ENCODE data around the gene CKAP4. TPM values are rescaled to one million over a fixed set of nuclear protein-coding genes. Genes with fewer than 3 reads are reported as not detected.

Gene CKAP4
- total RNA-seq, 1 experiment from 2014 or later: 69.6 TPM

- ATAC-seq (no peak), DNase-seq (ENCODE audit: low spot score) (no peak)
- no peaks in the 10 kb centered on the region for H3K27me3 Mint-ChIP-seq (ENCODE audit: low read depth)
- peaks cover 12% of the 10 kb centered on the region for H3K4me1 Mint-ChIP-seq
- H3K9me3 Mint-ChIP-seq: no peaks in the 10 kb centered on the region
- CTCF ChIA-PET: interaction anchor here (1.1 kb wide), 1 partner anchor 17 kb away, joined by 3 read pairs; no protein-coding TSS in a partner anchor
- TF ChIP-seq ZNF263 (CRISPR knock-in tag; IDR thresholded peaks at IDR 0.05; ENCODE audit: low read depth) (no peak), E2F1 (CRISPR knock-in tag; IDR thresholded peaks at IDR 0.05) (no peak), ATF6 (CRISPR knock-in tag; IDR thresholded peaks at IDR 0.05) (no peak), AFF4 (CRISPR knock-in tag; IDR thresholded peaks at IDR 0.05; ENCODE audit: borderline replicate concordance) (no peak), RORB (CRISPR knock-in tag; IDR thresholded peaks at IDR 0.05) (no peak), NFE2L1 (CRISPR knock-in tag; IDR thresholded peaks at IDR 0.05) (no peak), ZNF423 (CRISPR knock-in tag; IDR thresholded peaks at IDR 0.05) (no peak), HMGXB4 (CRISPR knock-in tag; IDR thresholded peaks at IDR 0.05) (no peak), SMAD4 (CRISPR knock-in tag; IDR thresholded peaks at IDR 0.05) (no peak), CREM (CRISPR knock-in tag; IDR thresholded peaks at IDR 0.05) (no peak), MYBL2 (CRISPR knock-in tag; IDR thresholded peaks at IDR 0.05) (no peak), PRRX2 (CRISPR knock-in tag; IDR thresholded peaks at IDR 0.05) (no peak), ZNF396 (CRISPR knock-in tag; IDR thresholded peaks at IDR 0.05; ENCODE audit: borderline replicate concordance) (no peak), ZNF416 (CRISPR knock-in tag; IDR thresholded peaks at IDR 0.05) (no peak), USF2 (CRISPR knock-in tag; IDR thresholded peaks at IDR 0.05) (no peak)
- POLR2A ChIA-PET: no interaction called here
- no peak overlapping the region for H3K27ac Mint-ChIP-seq
- H3K36me3 Mint-ChIP-seq: peaks cover 26% of the 10 kb centered on the region
- no peak overlapping the region for H3K4me3 Mint-ChIP-seq
These were observed 7.0 kb downstream of the CKAP4 start for GRCh38 chr12:106240821-106241220.

- CTCF ChIA-PET: interaction anchor here (1.4 kb wide), 1 partner anchor 16 kb away, joined by 3 read pairs; no protein-coding TSS in a partner anchor
- Mint-ChIP-seq H3K4me1 (peaks cover 9% of the 10 kb centered on the region), H3K27ac (peak overlapping the region; percentile 70; the same call in 1 of the 2 replicates), H3K4me3 (no peak overlapping the region), H3K27me3 (ENCODE audit: low read depth) (no peaks in the 10 kb centered on the region), H3K36me3 (peaks cover 26% of the 10 kb centered on the region), H3K9me3 (no peaks in the 10 kb centered on the region)
- ATAC-seq: no peak
- DNase-seq (ENCODE audit: low spot score): no peak
- POLR2A ChIA-PET: no interaction called here
- no peak for TF ChIP-seq ZNF416 (CRISPR knock-in tag; IDR thresholded peaks at IDR 0.05)
- TF ChIP-seq ZBTB21 (CRISPR knock-in tag; IDR thresholded peaks at IDR 0.05; ENCODE audit: borderline replicate concordance): no peak
- no peak for TF ChIP-seq FOXP4 (CRISPR knock-in tag; IDR thresholded peaks at IDR 0.05)
- TF ChIP-seq ZNF317 (CRISPR knock-in tag; IDR thresholded peaks at IDR 0.05; ENCODE audit: borderline replicate concordance, low read depth): no peak
- TF ChIP-seq ATF2 (CRISPR knock-in tag; IDR thresholded peaks at IDR 0.05; ENCODE audit: borderline replicate concordance, low read depth): no peak
- no peak for TF ChIP-seq ESRRA (CRISPR knock-in tag; IDR thresholded peaks at IDR 0.05; ENCODE audit: borderline replicate concordance)
- TF ChIP-seq ETV6 (CRISPR knock-in tag; IDR thresholded peaks at IDR 0.05): no peak
- no peak for TF ChIP-seq TEAD1 (CRISPR knock-in tag; IDR thresholded peaks at IDR 0.05)
These were observed 7.9 kb downstream of the CKAP4 start for GRCh38 chr12:106239951-106240335.
